Activated CD8-positive, alpha-beta memory T cell treated with anti-CD3 and anti-CD28 coated beads, Interleukin-2, amount 50 U/mL, for 48 hours (primary cell): ENCODE measurements around the gene WDPCP.
A peak's percentile ranks its signal among the peaks of the same experiment; 100 is the strongest.
"Not testable (repeated sequence)": the region's sequence is repeated elsewhere in the genome, so short reads cannot be mapped to it uniquely, and the experiment has no call there.

ENCODE experiments used
- DNase-seq: peaks from one replicate; pipeline ENCODE4 v3.0.0-alpha.2; 2020

The WDPCP gene

GRCh38 chr2:63438181-63438580 lies 150.1 kb downstream of the WDPCP start:
- no peak for DNase-seq

GRCh38 chr2:63436488-63436887 lies 151.8 kb downstream of the WDPCP start:
- no peak for DNase-seq

GRCh38 chr2:63435070-63435469 lies 153.2 kb downstream of the WDPCP start:
- no peak for DNase-seq

- DNase-seq, result no peak
These were observed 154.0 kb downstream of the WDPCP start for GRCh38 chr2:63434024-63435001.

- DNase-seq, result no peak
These were observed 155.9 kb downstream of the WDPCP start for GRCh38 chr2:63432373-63432772.

GRCh38 chr2:63425606-63426005 lies 162.7 kb downstream of the WDPCP start:
- no peak for DNase-seq

GRCh38 chr2:63425079-63425416 lies 163.2 kb downstream of the WDPCP start:
- no peak for DNase-seq

- peak; percentile 53 for DNase-seq
These were observed 163.8 kb downstream of the WDPCP start for GRCh38 chr2:63424329-63425078.

- no peak for DNase-seq
These were observed 165.7 kb downstream of the WDPCP start for GRCh38 chr2:63422556-63422955.

GRCh38 chr2:63408530-63408929 lies 179.7 kb downstream of the WDPCP start:
- no peak for DNase-seq

- no peak for DNase-seq
These were observed 181.6 kb downstream of the WDPCP start for GRCh38 chr2:63406641-63407040.

GRCh38 chr2:63403820-63404219 lies 184.5 kb downstream of the WDPCP start:
- no peak for DNase-seq

GRCh38 chr2:63402889-63403288 lies 185.4 kb downstream of the WDPCP start:
- DNase-seq, result not testable (repeated sequence)

- DNase-seq, result no peak
These were observed 189.1 kb downstream of the WDPCP start for GRCh38 chr2:63399156-63399555.

GRCh38 chr2:63379451-63379850 lies 208.8 kb downstream of the WDPCP start:
- DNase-seq, result no peak

GRCh38 chr2:63378589-63378988 lies 209.7 kb downstream of the WDPCP start:
- no peak for DNase-seq

GRCh38 chr2:63374341-63374740 lies 213.9 kb downstream of the WDPCP start:
- no peak for DNase-seq

GRCh38 chr2:63372549-63372948 lies 215.7 kb downstream of the WDPCP start:
- no peak for DNase-seq

GRCh38 chr2:63369146-63369545 lies 219.1 kb downstream of the WDPCP start:
- no peak for DNase-seq

- DNase-seq, result no peak
These were observed 223.4 kb downstream of the WDPCP start for GRCh38 chr2:63364866-63365265.

GRCh38 chr2:63357722-63358121 lies 230.6 kb downstream of the WDPCP start:
- DNase-seq, result not testable (repeated sequence)

- DNase-seq, result no peak
These were observed 240.9 kb downstream of the WDPCP start for GRCh38 chr2:63347361-63347760.

GRCh38 chr2:63346411-63346810 lies 241.9 kb downstream of the WDPCP start:
- DNase-seq, result no peak

- DNase-seq, result no peak
These were observed 243.0 kb downstream of the WDPCP start for GRCh38 chr2:63345285-63345633.
